Measurements from ENCODE around the gene KRT75.

The KRT75 gene

DNA sequence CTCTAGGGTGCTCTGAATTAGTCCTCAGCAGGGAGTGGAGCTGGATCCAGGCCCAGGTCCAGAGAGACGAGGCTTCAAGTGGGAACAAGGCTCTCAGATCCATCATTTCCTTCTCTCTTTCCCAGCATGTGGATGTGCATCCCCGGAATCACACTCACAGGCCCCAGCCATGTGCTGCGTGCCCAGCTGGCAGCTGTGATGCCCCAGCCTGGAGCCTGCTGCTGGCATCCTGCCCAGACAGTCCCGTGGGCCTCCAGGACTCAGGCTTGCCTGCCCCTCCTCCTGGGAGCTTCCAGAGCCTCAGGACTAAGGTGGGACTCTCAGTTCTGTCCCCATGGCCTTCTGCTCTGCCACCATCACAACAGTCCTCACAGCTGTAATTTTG is 42.6 kb downstream of the KRT75 start:
- DNase-seq: no peak
- no peak for ATAC-seq

DNA sequence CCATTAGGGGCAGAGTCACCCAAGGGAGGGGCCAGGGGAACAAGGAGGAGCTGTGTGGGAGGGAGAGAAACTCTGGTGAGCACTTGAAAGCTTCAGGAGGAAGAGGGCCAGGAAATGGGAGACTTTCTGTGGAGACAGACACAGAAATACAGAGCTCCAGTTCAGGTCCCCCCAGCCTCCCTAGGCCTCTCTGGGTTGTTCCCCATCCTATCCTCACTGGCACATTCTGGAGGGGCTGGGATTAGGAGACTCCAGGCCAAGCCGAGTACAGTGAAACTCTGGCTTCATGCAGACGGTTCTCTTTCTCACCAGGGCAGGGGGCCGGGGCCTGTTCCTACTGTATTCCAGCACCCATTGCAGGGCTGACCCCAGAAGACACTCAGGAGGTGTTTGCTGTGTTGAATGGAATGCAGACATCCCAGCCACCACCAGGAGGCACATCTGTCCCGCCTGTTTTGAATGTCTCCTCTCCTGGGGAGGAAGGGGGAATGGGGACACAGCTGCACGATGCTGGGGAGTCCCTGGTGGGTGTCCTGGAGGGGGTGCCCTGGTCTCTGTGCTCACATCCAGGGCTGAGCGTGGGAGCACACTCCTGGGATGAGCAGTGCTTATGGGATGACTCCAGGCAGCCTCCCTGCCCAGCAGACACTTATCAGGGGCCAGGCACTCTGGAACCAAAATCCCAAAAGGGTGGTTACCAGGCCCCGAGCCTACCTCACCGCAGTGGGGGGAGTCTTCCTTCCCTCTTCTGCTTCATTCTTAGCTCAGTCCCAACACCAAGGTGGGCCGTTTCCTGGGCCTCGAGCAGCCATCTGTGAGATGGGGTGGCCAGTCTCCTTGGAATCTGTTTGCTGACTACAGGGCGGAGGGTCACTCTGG is 43.2 kb downstream of the KRT75 start:
- no peak for ATAC-seq
- no peak for DNase-seq

DNA sequence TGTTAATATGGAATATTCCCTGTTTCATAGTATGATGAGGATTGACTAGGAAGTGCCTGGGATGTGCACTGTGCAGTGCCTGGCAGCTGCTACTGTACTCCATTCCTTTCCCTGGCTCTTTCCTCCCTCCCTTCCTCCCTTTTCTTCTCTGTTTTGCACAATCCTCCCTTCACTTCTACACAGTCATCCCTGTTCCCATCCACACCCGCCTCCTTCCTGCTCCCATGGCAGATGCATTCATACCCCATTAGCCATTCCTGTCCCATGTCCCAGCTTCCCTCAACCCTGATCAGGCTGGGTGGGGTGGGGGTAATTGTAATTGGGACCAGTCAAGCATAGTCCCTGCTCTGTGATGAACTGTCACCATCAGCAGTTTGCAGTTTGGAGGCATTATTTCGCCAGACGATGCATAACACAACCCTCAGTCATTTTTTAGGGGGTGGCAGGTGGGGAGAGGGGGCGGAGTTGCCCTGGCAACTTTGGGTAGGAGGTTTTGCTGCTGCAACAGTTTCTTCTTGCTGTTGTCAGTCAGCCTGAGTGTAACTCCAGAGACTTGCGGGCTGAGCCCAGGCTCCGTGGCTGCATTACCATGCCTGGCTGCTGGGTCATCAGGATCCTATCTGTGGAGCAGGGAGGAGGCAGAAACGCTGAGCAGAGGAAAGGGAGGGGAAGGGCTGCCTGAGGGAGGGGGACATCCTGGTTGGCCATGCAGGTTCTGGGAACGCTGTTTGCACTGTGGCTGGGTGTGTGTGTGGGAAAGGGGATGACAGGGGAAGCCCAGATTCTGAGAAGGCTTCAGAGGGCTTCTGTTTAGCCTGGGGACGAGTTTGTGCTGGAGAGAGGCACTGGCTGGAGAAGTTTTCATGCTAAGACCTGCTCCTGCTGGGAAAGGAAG is 44.6 kb downstream of the KRT75 start:
- DNase-seq (no peak), ATAC-seq (no peak)

DNA sequence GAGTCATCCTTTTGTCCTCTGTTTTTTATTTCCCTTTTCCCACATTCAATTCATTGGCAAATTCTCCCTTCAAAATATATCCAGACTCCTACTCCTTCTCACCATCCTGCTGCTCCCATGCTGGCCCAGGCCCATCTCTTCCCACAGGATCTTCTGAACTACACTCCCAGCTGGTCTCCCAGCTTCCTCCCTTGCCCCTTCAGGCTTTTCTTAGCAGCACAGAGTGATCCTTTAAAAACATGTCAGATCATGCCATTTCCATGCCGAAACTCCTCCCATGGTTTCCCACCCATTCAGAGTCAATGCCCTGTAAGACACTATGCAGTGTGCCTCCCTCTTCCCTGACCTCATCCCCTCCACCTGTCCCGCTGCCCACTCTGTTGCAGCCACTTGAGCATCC is 46.3 kb downstream of the KRT75 start:
- no peak for DNase-seq
- ATAC-seq: no peak

DNA sequence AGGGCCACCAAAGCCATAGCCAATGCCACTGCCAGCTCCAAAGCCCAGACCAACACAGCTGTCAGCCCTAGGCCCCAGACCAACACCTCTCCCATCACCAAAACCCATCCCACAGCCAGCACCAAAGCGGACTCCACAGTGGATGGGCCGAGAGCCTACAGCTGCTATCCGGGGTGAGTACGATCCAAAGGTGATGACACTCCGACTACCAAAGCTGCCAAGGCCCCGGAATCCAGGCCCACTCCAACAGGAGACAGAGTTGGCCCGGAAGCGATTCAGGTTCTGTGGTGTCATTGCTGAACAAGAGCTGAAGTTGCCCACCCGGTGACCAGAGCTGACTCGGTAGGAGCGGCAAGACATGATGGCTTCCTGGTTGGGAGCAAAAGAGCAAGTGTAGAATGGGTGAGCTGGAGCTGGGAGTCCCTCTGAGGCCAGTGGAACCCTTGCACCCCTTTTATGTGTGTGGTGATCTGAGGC is 48.9 kb downstream of the KRT75 start, which contains the start of gene KRT84:
KRT84 (minus strand) TSS at position 427 of the 477 bp plus-strand sequence; CDS start at position 360, 67 bp downstream.
- DNase-seq: no peak
- no peak for ATAC-seq

DNA sequence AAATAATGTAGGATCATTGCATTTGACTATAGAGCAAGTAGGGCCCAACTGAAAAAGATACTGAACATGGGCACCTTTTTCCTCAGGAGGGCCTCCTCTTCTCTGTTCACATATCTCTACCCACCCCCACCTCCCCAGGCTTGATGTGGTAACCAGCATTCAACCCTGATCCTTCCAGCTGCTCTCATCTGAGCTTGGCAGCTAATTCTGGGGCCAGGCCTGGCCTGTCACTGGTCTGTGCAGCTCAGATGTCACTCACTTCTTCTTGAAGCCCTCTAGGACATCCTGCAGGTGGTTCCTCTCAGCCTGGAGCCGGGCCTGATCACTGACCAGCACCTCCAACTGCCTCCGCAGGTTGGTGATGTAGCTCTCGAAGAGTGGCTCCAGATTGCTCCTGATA is 50.8 kb downstream of the KRT75 start:
- no peak for ATAC-seq
- DNase-seq: no peak

DNA sequence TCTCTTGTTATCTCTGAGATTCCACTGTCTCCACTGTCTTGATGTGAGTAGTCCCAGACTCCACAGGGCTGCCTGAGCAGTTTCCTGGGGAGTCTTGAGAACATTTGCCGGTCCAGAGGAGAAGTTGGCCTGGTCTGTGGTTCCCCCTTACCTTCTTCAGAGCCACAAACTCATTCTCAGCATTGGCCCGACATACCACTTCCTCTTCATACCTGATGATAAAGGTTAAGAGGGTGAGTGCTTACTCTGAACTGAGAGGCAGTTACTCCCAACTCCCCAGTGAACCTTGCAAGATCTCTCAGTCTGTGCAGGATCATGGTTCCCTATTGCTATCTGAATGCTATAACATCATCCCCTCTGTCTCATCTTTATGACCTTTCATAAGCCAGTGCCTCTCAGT is 51.3 kb downstream of the KRT75 start:
- DNase-seq (no peak), ATAC-seq (no peak)

DNA sequence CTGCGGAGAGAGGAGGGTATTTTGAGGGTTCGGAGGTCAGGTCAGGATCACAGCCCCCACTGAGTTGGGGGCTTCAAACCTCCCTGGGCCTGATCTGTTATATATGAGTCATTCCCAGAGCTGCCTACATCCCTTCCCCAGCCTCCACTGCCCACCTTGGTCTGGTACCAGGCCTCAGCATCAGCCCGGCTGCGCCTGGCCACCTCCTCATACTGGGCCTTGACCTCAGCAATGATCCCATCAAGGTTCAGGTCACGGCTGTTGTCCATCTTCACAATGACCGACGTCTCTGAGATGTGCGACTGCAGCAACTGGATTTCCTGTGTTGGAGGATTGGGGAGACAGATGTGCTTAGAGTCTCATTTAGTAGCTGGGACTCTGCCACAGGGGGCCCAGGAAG is 53.0 kb downstream of the KRT75 start:
- no peak for DNase-seq
- no peak for ATAC-seq

DNA sequence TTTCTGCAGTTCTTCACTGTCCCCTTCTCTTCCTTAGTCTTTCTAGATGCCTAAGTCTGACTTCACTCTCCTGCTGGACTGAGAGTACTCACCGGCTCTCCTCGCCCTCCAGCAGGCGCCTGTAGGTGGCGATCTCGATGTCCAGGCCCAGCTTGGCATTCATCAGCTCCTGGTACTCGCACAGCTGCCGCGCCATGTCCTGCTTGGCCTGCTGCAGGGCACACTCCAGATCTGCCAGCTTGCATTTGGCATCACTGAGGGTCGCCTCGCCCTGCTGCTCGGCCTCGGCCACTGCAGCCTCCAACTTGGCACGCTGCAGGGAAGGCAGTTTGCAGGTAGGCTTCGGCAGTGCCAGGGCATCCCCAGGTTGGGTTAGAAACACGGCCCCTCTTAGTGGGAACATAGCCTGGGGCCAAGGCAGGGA is 53.9 kb downstream of the KRT75 start:
- DNase-seq (peak; percentile 12), ATAC-seq (no peak)

DNA sequence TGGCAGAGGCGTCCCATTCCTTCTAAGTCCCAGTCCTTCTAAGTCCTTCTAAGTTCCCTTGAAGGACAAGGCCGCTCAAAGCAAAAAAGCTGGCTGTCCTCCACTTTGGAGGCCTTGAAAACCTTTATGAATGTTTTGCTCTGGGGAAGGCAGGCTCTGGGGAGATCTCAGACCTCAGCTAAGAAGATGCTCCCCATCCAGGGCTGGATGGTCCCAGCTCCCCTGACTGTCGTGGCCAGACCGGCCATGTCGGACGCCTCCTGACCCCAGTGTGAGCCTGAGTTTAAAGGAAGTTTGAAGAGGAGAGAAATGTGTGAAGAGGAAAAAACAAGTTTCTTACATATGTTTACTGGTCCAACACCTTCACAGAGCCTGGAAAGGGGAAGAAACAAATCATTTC is 54.6 kb downstream of the KRT75 start:
- no peak for DNase-seq

DNA sequence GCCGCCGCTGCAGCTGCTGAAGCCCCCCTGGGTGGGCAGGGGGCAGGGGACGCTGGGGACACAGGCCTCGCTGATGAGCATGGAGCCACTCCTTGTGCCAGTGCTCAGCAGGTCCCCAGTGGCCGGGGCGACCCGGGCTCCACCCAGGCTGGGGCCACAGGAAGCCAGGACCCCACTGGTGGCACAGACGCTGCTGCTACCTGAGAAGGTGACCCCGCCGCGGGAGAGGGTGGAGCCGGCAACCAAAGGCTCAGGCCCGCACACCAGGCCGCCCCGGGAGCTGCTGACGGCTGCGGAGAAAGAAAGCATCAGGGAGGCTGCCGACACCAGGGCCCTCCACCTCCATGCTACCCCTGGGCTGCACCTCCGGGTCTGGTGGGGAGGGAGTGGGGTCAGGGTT is 56.1 kb downstream of the KRT75 start:
- ATAC-seq (no peak), DNase-seq (no peak)

More for the DNA sequence above, 54.6 kb downstream of the KRT75 start:
- no peak for ATAC-seq

DNA sequence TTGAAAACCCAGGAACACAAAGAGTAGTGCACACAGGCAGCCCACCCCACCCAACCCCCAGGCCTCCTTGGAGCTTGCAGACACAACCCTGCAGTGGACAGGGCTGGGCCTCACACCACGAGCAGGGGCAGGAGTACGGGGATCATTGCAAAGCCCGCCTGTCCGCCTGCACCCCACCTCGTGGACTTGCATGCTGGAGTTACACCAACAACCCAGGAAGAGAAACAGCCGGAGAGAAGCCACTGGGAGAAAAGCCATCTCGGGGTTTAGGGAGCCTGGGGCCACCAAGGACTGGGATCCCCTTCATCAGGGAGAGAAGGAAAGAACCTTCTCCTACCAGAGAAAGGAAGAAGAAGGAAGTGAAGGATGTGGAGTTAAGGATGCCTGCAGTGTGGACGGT is 56.9 kb downstream of the KRT75 start:
- DNase-seq: no peak

More for the DNA sequence above, 56.9 kb downstream of the KRT75 start:
- ATAC-seq: peak; percentile 14
